Measurements from ENCODE around the gene KCNMA1. TPM values are rescaled to one million over a fixed set of nuclear protein-coding genes. Genes with fewer than 3 reads are reported as not detected.

KCNMA1 gene
- total and polyA plus RNA-seq, 2 donors from 2014 or later, result 4.2 to 8.9 TPM

GRCh38 chr10:76962851-76963250 lies 674.8 kb downstream of the KCNMA1 start:
- FAIRE-seq (no peak), DNase-seq (peak in 1 of 5 donors; percentile 55)
- intact Hi-C loops (cut with DNase I), result no loop called here
- Histone ChIP-seq H3K4me1 (ENCODE audit: control insufficient read depth in 2 of 3, insufficient read depth in 2 of 3, low read depth in 1 of 3, low read length in 3 of 3) (no peaks in the 10 kb centered on the region), H3K9ac (ENCODE audit: low read length in 3 of 3) (no peak overlapping the region), H3K27ac (ENCODE audit: low read depth in 2 of 2, low read length in 2 of 2) (no peak overlapping the region), H3K9me3 (ENCODE audit: control insufficient read depth in 2 of 3, insufficient read depth in 1 of 3, low read length in 3 of 3) (no peaks in the 10 kb centered on the region), H3K36me3 (ENCODE audit: control insufficient read depth in 2 of 3, insufficient read depth in 3 of 3, low read length in 3 of 3) (no peaks in the 10 kb centered on the region), H3K4me3 (ENCODE audit: low read length in 3 of 3) (no peak overlapping the region), H3K27me3 (ENCODE audit: control insufficient read depth, insufficient read depth, low read length) (no peaks in the 10 kb centered on the region)
- TF ChIP-seq CTCF (IDR thresholded peaks at IDR 0.05; ENCODE audit: borderline replicate concordance, extremely low read depth, insufficient read depth), result no peak

- Histone ChIP-seq H3K9ac (ENCODE audit: low read length in 3 of 3) (no peak overlapping the region), H3K27ac (ENCODE audit: low read depth in 2 of 2, low read length in 2 of 2) (no peak overlapping the region), H3K4me1 (ENCODE audit: control insufficient read depth in 2 of 3, insufficient read depth in 2 of 3, low read depth in 1 of 3, low read length in 3 of 3) (no peaks in the 10 kb centered on the region), H3K9me3 (ENCODE audit: control insufficient read depth in 2 of 3, insufficient read depth in 1 of 3, low read length in 3 of 3) (no peaks in the 10 kb centered on the region), H3K27me3 (ENCODE audit: control insufficient read depth, insufficient read depth, low read length) (no peaks in the 10 kb centered on the region), H3K36me3 (ENCODE audit: control insufficient read depth in 2 of 3, insufficient read depth in 3 of 3, low read length in 3 of 3) (no peaks in the 10 kb centered on the region), H3K4me3 (ENCODE audit: low read length in 3 of 3) (no peak overlapping the region)
- no peak for TF ChIP-seq CTCF (IDR thresholded peaks at IDR 0.05; ENCODE audit: borderline replicate concordance, extremely low read depth, insufficient read depth)
- DNase-seq, result no peak
- FAIRE-seq, result no peak
- intact Hi-C loops (cut with DNase I), result no loop called here
Observed at GRCh38 chr10:76961841-76962240, 675.8 kb downstream of the KCNMA1 start.

- Histone ChIP-seq H3K27me3 (ENCODE audit: control insufficient read depth, insufficient read depth, low read length) (no peaks in the 10 kb centered on the region), H3K4me1 (ENCODE audit: control insufficient read depth in 2 of 3, insufficient read depth in 2 of 3, low read depth in 1 of 3, low read length in 3 of 3) (no peaks in the 10 kb centered on the region), H3K27ac (ENCODE audit: low read depth in 2 of 2, low read length in 2 of 2) (no peak overlapping the region), H3K4me3 (ENCODE audit: low read length in 3 of 3) (no peak overlapping the region), H3K9ac (ENCODE audit: low read length in 3 of 3) (no peak overlapping the region), H3K9me3 (ENCODE audit: control insufficient read depth in 2 of 3, insufficient read depth in 1 of 3, low read length in 3 of 3) (no peaks in the 10 kb centered on the region), H3K36me3 (ENCODE audit: control insufficient read depth in 2 of 3, insufficient read depth in 3 of 3, low read length in 3 of 3) (no peaks in the 10 kb centered on the region)
- DNase-seq (no peak), FAIRE-seq (no peak)
- no peak for TF ChIP-seq CTCF (IDR thresholded peaks at IDR 0.05; ENCODE audit: borderline replicate concordance, extremely low read depth, insufficient read depth)
- intact Hi-C loops (cut with DNase I), result no loop called here
Observed at GRCh38 chr10:76959111-76959510, 678.5 kb downstream of the KCNMA1 start.

GRCh38 chr10:76954838-76955237 lies 682.8 kb downstream of the KCNMA1 start:
- no peaks in the 10 kb centered on the region for H3K9me3 ChIP-seq (ENCODE audit: control insufficient read depth in 2 of 3, insufficient read depth in 1 of 3, low read length in 3 of 3)
- no peak overlapping the region for H3K4me3 ChIP-seq (ENCODE audit: low read length in 3 of 3)
- no peaks in the 10 kb centered on the region for H3K4me1 ChIP-seq (ENCODE audit: control insufficient read depth in 2 of 3, insufficient read depth in 2 of 3, low read depth in 1 of 3, low read length in 3 of 3)
- no peak for DNase-seq
- no peak overlapping the region for H3K27ac ChIP-seq (ENCODE audit: low read depth in 2 of 2, low read length in 2 of 2)
- H3K36me3 ChIP-seq (ENCODE audit: control insufficient read depth in 2 of 3, insufficient read depth in 3 of 3, low read length in 3 of 3), result no peaks in the 10 kb centered on the region
- TF ChIP-seq CTCF (IDR thresholded peaks at IDR 0.05; ENCODE audit: borderline replicate concordance, extremely low read depth, insufficient read depth), result no peak
- no peaks in the 10 kb centered on the region for H3K27me3 ChIP-seq (ENCODE audit: control insufficient read depth, insufficient read depth, low read length)
- no peak overlapping the region for H3K9ac ChIP-seq (ENCODE audit: low read length in 3 of 3)
- no peak for FAIRE-seq
- intact Hi-C loops (cut with DNase I), result no loop called here

Measured in kidney (tissue), 14 donors.